SK-N-SH treated with all-trans-retinoic acid at 6 μM for 48 hours (cell line): ENCODE data around the gene KIFBP.
"Not testable (repeated sequence)": the region's sequence is repeated elsewhere in the genome, so short reads cannot be mapped to it uniquely, and the experiment has no call there.

Experiments
- ATAC-seq: fragments of 200-7000 bp; cut with Tn5 transposase; 3 replicates; pipeline ENCODE4 v1.9.1; 2020; ENCODE audit warnings: mild to moderate bottlenecking, moderate library complexity
- BACH2 ChIP-seq: fragments of 250-450 bp; sonication (Bioruptor Pico); IDR thresholded peaks from 2 replicates; pipeline ENCODE4 v1.9.0; 2021; ENCODE audit warnings: mild to moderate bottlenecking, borderline replicate concordance
- CSDC2 ChIP-seq: fragments of 250-450 bp; sonication (Bioruptor Pico); IDR thresholded peaks from 2 replicates; pipeline ENCODE4 v1.5.0; 2020; ENCODE audit warnings: mild to moderate bottlenecking, moderate library complexity
- ESRRG ChIP-seq: fragments of 250-450 bp; sonication (Bioruptor Pico); IDR thresholded peaks from 2 replicates; pipeline ENCODE4 v1.6.1; 2021; ENCODE audit warnings: mild to moderate bottlenecking
- GLIS3 ChIP-seq: fragments of 250-450 bp; sonication (Bioruptor Pico); IDR thresholded peaks from 2 replicates; pipeline ENCODE4 v1.5.0; 2020; ENCODE audit warnings: mild to moderate bottlenecking, moderate library complexity
- ISL1 ChIP-seq: fragments of 250-450 bp; sonication (Bioruptor Pico); IDR thresholded peaks from 2 replicates; pipeline ENCODE4 v2.1.2; 2022; ENCODE audit warnings: mild to moderate bottlenecking, moderate library complexity
- OSR1 ChIP-seq: fragments of 250-450 bp; sonication (Bioruptor Pico); IDR thresholded peaks from 2 replicates; pipeline ENCODE4 v1.8.0; 2022; ENCODE audit warnings: moderate library complexity, mild to moderate bottlenecking, inconsistent platforms
- PPARA ChIP-seq: fragments of 250-450 bp; sonication (Bioruptor Pico); IDR thresholded peaks from 2 replicates; pipeline ENCODE4 v1.5.0; 2020; ENCODE audit warnings: mild to moderate bottlenecking, borderline replicate concordance
- RARB ChIP-seq: fragments of 250-450 bp; sonication (Bioruptor Pico); IDR thresholded peaks from 2 replicates; pipeline ENCODE4 v1.8.0; 2021; ENCODE audit warnings: mild to moderate bottlenecking, moderate library complexity
- SNAI2 ChIP-seq: fragments of 250-450 bp; sonication (Bioruptor Pico); IDR thresholded peaks from 2 replicates; pipeline ENCODE4 v1.5.0; 2020; ENCODE audit warnings: mild to moderate bottlenecking, moderate library complexity
- TOX ChIP-seq: fragments of 250-450 bp; sonication (Bioruptor Pico); IDR thresholded peaks from 2 replicates; pipeline ENCODE4 v1.8.0; 2021; ENCODE audit warnings: mild to moderate bottlenecking, moderate library complexity, borderline replicate concordance
- ZC3H10 ChIP-seq: fragments of 250-450 bp; sonication (Bioruptor Pico); IDR thresholded peaks from 2 replicates; pipeline ENCODE4 v1.5.1; 2021; ENCODE audit warnings: mild to moderate bottlenecking, moderate library complexity
- ZFP3 ChIP-seq: fragments of 250-450 bp; sonication (Bioruptor Pico); IDR thresholded peaks from 2 replicates; pipeline ENCODE4 v1.5.0; 2020; ENCODE audit warnings: mild to moderate bottlenecking, moderate library complexity
- ZFP30 ChIP-seq: fragments of 450-650 bp; formaldehyde crosslinking; IDR thresholded peaks from 2 replicates; pipeline ENCODE4 v1.5.0; 2022; ENCODE audit warnings: mild to moderate bottlenecking, moderate library complexity
- ZNF565 ChIP-seq: fragments of 450-650 bp; formaldehyde crosslinking; conservative IDR thresholded peaks from 2 replicates; pipeline ENCODE4 v1.5.0; 2020; ENCODE audit warnings: low read depth, mild to moderate bottlenecking, moderate library complexity
- ZNF8 ChIP-seq: fragments of 450-650 bp; formaldehyde crosslinking; IDR thresholded peaks from 2 replicates; pipeline ENCODE4 v1.5.0; 2020; ENCODE audit warnings: mild to moderate bottlenecking, moderate library complexity
- TF ChIP-seq, protein P1 (sequence below): fragments of 250-450 bp; sonication (Bioruptor Pico); IDR thresholded peaks from 2 replicates; pipeline ENCODE4 v1.5.1; 2021; ENCODE audit warnings: mild to moderate bottlenecking, moderate library complexity
- TF ChIP-seq, protein P2 (sequence below): fragments of 250-450 bp; sonication (Bioruptor Pico); IDR thresholded peaks from 2 replicates; pipeline ENCODE4 v1.8.0; 2020; ENCODE audit warnings: mild to moderate bottlenecking, moderate library complexity, borderline replicate concordance
- TF ChIP-seq, protein P3 (sequence below): fragments of 250-450 bp; sonication (Bioruptor Pico); IDR thresholded peaks from 2 replicates; pipeline ENCODE4 v1.8.0; 2021; ENCODE audit warnings: low read depth, mild to moderate bottlenecking, moderate library complexity, borderline replicate concordance
- TF ChIP-seq, protein P4 (sequence below): fragments of 250-450 bp; sonication (Bioruptor Pico); IDR thresholded peaks from 2 replicates; pipeline ENCODE4 v1.5.1; 2020; ENCODE audit warnings: low read depth, mild to moderate bottlenecking, moderate library complexity
- TF ChIP-seq, protein P5 (sequence below): fragments of 250-450 bp; sonication (Bioruptor Pico); IDR thresholded peaks from 2 replicates; pipeline ENCODE4 v1.5.0; 2020; ENCODE audit warnings: mild to moderate bottlenecking, moderate library complexity

Gene KIFBP

DNA sequence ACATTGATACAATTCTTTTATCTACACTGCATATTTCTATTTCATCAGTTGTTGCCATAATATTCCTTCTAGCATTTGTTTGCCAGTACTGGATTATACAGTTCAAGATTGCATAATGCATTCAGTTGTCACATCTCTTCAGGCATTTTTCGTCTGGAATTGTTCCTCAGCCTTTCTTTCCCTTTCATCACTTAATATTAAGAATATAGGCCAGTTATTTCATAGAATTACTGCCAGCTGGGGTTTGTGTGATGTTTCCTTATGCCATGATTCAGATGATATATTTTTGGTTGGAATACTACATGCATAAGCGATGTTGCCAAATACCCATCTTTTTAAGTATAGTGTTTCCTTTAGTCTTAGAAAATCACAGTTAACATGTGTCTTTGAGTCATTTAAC, 20.8 kb downstream of the KIFBP start (continued):
- TF ChIP-seq, protein P1, sequence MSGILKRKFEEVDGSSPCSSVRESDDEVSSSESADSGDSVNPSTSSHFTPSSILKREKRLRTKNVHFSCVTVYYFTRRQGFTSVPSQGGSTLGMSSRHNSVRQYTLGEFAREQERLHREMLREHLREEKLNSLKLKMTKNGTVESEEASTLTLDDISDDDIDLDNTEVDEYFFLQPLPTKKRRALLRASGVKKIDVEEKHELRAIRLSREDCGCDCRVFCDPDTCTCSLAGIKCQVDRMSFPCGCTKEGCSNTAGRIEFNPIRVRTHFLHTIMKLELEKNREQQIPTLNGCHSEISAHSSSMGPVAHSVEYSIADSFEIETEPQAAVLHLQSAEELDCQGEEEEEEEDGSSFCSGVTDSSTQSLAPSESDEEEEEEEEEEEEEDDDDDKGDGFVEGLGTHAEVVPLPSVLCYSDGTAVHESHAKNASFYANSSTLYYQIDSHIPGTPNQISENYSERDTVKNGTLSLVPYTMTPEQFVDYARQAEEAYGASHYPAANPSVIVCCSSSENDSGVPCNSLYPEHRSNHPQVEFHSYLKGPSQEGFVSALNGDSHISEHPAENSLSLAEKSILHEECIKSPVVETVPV (CRISPR knock-in tag) = no peak
- no peak for TF ChIP-seq GLIS3 (CRISPR knock-in tag)
- no peak for TF ChIP-seq TOX (CRISPR knock-in tag)
- no peak for TF ChIP-seq ZFP30
- TF ChIP-seq ZC3H10 = no peak

DNA sequence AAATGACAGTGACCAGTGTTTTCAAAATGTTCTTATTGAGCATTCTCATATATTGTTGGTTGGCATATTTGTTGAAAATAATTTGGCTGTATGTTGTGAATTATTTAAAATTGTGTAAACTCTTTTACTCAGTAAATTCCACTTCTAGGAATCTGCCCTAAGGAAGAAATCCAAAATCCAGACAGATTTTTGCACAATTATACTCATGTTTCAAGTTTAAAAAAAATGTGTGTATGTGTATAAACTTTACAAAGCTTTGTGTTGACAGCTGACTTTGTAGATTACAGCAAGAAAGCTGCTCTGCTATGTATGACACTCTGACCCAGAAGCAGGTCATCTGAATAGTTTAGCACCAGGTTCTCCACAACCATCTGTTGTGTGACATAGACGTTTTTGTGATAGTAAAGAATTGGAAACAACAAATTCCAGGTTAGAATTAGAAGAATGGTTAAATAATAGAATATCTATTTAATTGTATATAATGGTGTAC, 21.6 kb downstream of the KIFBP start:
- no peak for ATAC-seq
- TF ChIP-seq ISL1 (no peak), SNAI2 (CRISPR knock-in tag) (no peak), ZFP3 (CRISPR knock-in tag) (no peak), CSDC2 (no peak), ZNF565 (no peak), ZC3H10 (no peak), ZNF8 (CRISPR knock-in tag) (no peak), BACH2 (CRISPR knock-in tag) (no peak), PPARA (CRISPR knock-in tag) (no peak), RARB (no peak), ZFP30 (no peak)
- TF ChIP-seq, protein P1 (CRISPR knock-in tag) = no peak
- TF ChIP-seq, protein P2, sequence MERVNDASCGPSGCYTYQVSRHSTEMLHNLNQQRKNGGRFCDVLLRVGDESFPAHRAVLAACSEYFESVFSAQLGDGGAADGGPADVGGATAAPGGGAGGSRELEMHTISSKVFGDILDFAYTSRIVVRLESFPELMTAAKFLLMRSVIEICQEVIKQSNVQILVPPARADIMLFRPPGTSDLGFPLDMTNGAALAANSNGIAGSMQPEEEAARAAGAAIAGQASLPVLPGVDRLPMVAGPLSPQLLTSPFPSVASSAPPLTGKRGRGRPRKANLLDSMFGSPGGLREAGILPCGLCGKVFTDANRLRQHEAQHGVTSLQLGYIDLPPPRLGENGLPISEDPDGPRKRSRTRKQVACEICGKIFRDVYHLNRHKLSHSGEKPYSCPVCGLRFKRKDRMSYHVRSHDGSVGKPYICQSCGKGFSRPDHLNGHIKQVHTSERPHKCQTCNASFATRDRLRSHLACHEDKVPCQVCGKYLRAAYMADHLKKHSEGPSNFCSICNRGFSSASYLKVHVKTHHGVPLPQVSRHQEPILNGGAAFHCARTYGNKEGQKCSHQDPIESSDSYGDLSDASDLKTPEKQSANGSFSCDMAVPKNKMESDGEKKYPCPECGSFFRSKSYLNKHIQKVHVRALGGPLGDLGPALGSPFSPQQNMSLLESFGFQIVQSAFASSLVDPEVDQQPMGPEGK = no peak
- TF ChIP-seq, protein P3, sequence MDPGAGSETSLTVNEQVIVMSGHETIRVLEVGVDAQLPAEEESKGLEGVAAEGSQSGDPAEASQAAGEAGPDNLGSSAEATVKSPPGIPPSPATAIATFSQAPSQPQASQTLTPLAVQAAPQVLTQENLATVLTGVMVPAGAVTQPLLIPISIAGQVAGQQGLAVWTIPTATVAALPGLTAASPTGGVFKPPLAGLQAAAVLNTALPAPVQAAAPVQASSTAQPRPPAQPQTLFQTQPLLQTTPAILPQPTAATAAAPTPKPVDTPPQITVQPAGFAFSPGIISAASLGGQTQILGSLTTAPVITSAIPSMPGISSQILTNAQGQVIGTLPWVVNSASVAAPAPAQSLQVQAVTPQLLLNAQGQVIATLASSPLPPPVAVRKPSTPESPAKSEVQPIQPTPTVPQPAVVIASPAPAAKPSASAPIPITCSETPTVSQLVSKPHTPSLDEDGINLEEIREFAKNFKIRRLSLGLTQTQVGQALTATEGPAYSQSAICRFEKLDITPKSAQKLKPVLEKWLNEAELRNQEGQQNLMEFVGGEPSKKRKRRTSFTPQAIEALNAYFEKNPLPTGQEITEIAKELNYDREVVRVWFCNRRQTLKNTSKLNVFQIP = no peak
- TF ChIP-seq, protein P4, sequence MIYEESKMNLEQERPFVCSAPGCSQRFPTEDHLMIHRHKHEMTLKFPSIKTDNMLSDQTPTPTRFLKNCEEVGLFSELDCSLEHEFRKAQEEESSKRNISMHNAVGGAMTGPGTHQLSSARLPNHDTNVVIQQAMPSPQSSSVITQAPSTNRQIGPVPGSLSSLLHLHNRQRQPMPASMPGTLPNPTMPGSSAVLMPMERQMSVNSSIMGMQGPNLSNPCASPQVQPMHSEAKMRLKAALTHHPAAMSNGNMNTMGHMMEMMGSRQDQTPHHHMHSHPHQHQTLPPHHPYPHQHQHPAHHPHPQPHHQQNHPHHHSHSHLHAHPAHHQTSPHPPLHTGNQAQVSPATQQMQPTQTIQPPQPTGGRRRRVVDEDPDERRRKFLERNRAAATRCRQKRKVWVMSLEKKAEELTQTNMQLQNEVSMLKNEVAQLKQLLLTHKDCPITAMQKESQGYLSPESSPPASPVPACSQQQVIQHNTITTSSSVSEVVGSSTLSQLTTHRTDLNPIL = no peak
- TF ChIP-seq, protein P5, sequence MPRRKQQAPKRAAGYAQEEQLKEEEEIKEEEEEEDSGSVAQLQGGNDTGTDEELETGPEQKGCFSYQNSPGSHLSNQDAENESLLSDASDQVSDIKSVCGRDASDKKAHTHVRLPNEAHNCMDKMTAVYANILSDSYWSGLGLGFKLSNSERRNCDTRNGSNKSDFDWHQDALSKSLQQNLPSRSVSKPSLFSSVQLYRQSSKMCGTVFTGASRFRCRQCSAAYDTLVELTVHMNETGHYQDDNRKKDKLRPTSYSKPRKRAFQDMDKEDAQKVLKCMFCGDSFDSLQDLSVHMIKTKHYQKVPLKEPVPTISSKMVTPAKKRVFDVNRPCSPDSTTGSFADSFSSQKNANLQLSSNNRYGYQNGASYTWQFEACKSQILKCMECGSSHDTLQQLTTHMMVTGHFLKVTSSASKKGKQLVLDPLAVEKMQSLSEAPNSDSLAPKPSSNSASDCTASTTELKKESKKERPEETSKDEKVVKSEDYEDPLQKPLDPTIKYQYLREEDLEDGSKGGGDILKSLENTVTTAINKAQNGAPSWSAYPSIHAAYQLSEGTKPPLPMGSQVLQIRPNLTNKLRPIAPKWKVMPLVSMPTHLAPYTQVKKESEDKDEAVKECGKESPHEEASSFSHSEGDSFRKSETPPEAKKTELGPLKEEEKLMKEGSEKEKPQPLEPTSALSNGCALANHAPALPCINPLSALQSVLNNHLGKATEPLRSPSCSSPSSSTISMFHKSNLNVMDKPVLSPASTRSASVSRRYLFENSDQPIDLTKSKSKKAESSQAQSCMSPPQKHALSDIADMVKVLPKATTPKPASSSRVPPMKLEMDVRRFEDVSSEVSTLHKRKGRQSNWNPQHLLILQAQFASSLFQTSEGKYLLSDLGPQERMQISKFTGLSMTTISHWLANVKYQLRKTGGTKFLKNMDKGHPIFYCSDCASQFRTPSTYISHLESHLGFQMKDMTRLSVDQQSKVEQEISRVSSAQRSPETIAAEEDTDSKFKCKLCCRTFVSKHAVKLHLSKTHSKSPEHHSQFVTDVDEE = no peak
- TF ChIP-seq, all 23 proteins: peak for 0

DNA sequence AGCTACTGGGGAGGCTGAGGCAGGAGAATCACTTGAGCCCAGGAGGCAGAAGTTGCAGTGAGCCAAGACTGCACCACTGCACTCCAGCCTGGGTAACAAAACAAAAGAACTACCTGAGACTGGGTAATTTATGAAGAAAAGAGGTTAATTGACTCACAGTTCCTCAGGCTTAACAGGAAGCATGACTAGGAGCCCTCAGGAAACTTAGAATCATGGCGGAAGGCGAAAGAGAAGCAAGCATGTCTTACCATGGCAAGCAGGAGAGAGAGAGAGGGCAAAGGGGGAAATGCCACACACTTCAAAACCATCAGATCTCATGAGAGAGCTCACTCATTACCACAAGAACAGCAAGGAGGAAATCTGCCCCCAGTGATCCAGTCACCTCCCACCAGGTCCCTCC, 24.2 kb downstream of the KIFBP start:
- ATAC-seq = not testable (repeated sequence)

DNA sequence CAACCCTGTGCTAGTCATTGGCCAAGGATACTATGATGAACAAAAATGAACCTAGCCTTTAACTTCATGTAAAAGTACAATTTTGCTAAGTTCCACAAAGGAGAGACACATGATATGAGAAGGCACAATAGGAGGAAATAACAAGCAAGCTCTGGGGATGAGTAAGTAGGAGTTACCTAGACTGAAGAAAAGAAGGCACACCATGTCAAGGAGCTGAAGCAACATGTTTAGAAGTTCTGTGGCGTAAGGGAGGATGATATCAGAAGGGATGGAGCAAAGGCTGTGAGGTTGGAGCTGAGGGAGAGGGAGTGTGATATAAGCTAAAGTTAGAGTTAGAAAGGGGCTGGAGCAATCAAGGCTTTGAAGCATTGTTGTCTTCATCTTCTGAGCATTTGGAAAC, 25.6 kb downstream of the KIFBP start:
- no peak for ATAC-seq
- TF ChIP-seq, protein P2 = no peak
- no peak for TF ChIP-seq OSR1 (CRISPR knock-in tag)
- no peak for TF ChIP-seq BACH2 (CRISPR knock-in tag)
- TF ChIP-seq, protein P3 = no peak
- no peak for TF ChIP-seq ZNF8 (CRISPR knock-in tag)
- TF ChIP-seq ESRRG = no peak
- TF ChIP-seq, protein P4 = no peak
